Measurements from ENCODE around the gene CAVIN3. TPM values are rescaled to one million over a fixed set of nuclear protein-coding genes. Genes with fewer than 3 reads are reported as not detected.
A peak's percentile ranks its signal among the peaks of the same experiment; 100 is the strongest.

The CAVIN3 gene
- total RNA-seq, 1 donor from 2014 or later = 36.3 TPM

DNA sequence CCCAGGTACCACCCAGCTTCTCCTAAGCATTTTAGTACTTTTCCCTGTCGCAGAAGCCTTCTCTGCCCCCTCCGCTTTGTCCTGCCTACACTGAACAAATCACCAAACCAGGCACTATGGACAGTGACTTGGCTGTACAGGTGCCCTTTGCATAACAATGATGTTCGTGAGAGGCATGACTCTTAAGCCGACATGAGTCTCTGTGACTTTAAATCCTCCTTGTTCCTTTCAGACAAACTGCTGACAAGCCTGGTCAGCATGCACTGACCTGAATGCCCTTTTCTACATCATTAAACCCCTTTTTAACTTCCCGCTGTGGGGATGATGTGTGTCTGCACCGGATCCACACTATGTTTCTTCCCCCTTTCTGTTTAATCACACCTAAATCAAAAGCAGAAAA is 16.6 kb downstream of the CAVIN3 start:
- Histone ChIP-seq H3K4me1 (no peaks in the 10 kb centered on the region), H3K9me3 (no peaks in the 10 kb centered on the region), H3K36me3 (no peaks in the 10 kb centered on the region), H3K27ac (no peak overlapping the region), H3K4me3 (no peak overlapping the region), H3K27me3 (ENCODE audit: low read depth) (no peaks in the 10 kb centered on the region)
- ATAC-seq (no peak), DNase-seq (no peak)
- TF ChIP-seq, protein P1, sequence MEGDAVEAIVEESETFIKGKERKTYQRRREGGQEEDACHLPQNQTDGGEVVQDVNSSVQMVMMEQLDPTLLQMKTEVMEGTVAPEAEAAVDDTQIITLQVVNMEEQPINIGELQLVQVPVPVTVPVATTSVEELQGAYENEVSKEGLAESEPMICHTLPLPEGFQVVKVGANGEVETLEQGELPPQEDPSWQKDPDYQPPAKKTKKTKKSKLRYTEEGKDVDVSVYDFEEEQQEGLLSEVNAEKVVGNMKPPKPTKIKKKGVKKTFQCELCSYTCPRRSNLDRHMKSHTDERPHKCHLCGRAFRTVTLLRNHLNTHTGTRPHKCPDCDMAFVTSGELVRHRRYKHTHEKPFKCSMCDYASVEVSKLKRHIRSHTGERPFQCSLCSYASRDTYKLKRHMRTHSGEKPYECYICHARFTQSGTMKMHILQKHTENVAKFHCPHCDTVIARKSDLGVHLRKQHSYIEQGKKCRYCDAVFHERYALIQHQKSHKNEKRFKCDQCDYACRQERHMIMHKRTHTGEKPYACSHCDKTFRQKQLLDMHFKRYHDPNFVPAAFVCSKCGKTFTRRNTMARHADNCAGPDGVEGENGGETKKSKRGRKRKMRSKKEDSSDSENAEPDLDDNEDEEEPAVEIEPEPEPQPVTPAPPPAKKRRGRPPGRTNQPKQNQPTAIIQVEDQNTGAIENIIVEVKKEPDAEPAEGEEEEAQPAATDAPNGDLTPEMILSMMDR (IDR thresholded peaks at IDR 0.05) = no peak
- intact Hi-C loops (cut with DNase I) = no loop called here

DNA sequence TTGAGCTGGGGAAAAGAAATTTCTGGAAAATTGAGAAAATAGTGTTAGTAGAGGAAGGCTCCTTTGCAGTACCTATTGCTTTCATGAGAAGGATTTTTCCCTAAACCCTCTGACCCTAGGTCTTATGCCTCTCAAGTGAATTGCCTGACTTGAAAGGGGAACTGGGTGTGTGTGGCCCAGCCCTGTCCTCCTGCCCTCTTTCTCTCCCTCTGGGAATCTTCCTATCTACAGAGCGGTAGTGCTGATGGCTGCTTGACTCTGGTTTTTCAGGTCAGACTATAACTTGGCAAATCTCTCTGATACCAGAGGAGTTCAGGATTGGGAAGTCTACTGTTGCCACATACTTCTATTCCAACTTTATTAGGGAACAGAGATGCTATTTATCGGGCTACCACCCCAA is 19.2 kb downstream of the CAVIN3 start:
- no peaks in the 10 kb centered on the region for H3K9me3 ChIP-seq
- H3K36me3 ChIP-seq = no peaks in the 10 kb centered on the region
- H3K4me3 ChIP-seq = no peak overlapping the region
- no peak for ATAC-seq
- intact Hi-C loops (cut with DNase I) = no loop called here
- H3K4me1 ChIP-seq = no peaks in the 10 kb centered on the region
- no peak overlapping the region for H3K27ac ChIP-seq
- DNase-seq = no peak
- no peaks in the 10 kb centered on the region for H3K27me3 ChIP-seq (ENCODE audit: low read depth)
- TF ChIP-seq, protein P1 (IDR thresholded peaks at IDR 0.05) = no peak

DNA sequence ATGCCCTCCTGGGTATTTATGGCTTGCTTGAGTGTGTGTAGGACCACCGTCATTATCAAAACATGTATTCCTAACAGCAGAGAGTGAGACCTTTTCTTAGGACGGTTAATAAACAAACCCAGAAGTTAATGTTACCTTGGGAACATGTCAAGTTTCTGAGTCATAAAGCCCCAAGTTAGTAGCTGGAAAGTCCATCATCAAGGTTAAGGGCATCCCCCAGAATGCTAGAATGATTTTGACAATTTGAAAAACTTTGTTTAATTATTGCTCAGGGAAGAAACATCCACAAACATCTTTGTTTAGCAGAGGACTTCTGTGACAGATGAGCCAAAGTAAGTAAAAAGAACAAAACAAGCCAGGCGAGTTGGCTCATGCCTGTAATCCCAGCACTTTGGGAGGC is 20.0 kb downstream of the CAVIN3 start:
- no peak overlapping the region for H3K27ac ChIP-seq
- H3K27me3 ChIP-seq (ENCODE audit: low read depth) = no peaks in the 10 kb centered on the region
- TF ChIP-seq, protein P1 (IDR thresholded peaks at IDR 0.05) = no peak
- H3K36me3 ChIP-seq = no peaks in the 10 kb centered on the region
- ATAC-seq = no peak
- no peak overlapping the region for H3K4me3 ChIP-seq
- no peaks in the 10 kb centered on the region for H3K4me1 ChIP-seq
- H3K9me3 ChIP-seq = no peaks in the 10 kb centered on the region
- intact Hi-C loops (cut with DNase I) = no loop called here
- no peak for DNase-seq

DNA sequence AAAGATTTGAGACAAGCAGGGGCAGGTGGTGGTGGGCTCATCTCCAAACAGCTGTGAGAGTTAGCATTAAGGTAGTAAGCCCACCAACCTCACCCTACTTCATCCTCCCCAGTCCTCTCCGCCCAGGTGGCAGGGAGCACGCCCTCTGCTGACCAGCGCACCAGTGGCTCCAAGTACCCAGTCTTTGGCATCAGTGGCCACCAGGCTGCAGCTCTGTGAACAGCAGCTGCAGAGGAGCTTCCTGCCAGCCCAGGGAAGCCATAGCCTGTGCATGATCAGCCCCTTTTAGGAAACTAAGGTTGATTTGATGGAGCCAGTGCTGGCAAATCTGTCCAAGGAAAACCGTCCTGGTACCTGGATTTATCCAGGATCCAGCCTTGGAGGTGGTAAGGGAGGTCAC is 21.7 kb downstream of the CAVIN3 start:
- H3K9me3 ChIP-seq = no peaks in the 10 kb centered on the region
- intact Hi-C loops (cut with DNase I) = no loop called here
- H3K4me3 ChIP-seq = no peak overlapping the region
- H3K4me1 ChIP-seq = no peaks in the 10 kb centered on the region
- ATAC-seq (peak; percentile 56 to 61), DNase-seq (no peak)
- no peak overlapping the region for H3K27ac ChIP-seq
- TF ChIP-seq, protein P1 (IDR thresholded peaks at IDR 0.05) = peak; percentile 49
- H3K27me3 ChIP-seq (ENCODE audit: low read depth) = no peaks in the 10 kb centered on the region
- H3K36me3 ChIP-seq = no peaks in the 10 kb centered on the region

- no peak overlapping the region for H3K4me3 ChIP-seq
- TF ChIP-seq, protein P1 (IDR thresholded peaks at IDR 0.05) = peak; percentile 38
- H3K36me3 ChIP-seq = no peaks in the 10 kb centered on the region
- no peak overlapping the region for H3K27ac ChIP-seq
- H3K9me3 ChIP-seq = no peaks in the 10 kb centered on the region
- H3K4me1 ChIP-seq = no peaks in the 10 kb centered on the region
- peak in 1 of 2 donors; percentile 40 for ATAC-seq
- H3K27me3 ChIP-seq (ENCODE audit: low read depth) = no peaks in the 10 kb centered on the region
- intact Hi-C loops (cut with DNase I) = no loop called here
- no peak for DNase-seq
Observed at GRCh38 chr11:6297831-6298230, 22.5 kb downstream of the CAVIN3 start.

GRCh38 chr11:6285019-6285418 is 35.3 kb downstream of the CAVIN3 start:
- no peak overlapping the region for H3K27ac ChIP-seq
- H3K4me1 ChIP-seq = no peaks in the 10 kb centered on the region
- H3K27me3 ChIP-seq (ENCODE audit: low read depth) = no peaks in the 10 kb centered on the region
- TF ChIP-seq, protein P1 (IDR thresholded peaks at IDR 0.05) = no peak
- H3K9me3 ChIP-seq = no peaks in the 10 kb centered on the region
- intact Hi-C loops (cut with DNase I) = no loop called here
- ATAC-seq (no peak), DNase-seq (no peak)
- no peaks in the 10 kb centered on the region for H3K36me3 ChIP-seq
- H3K4me3 ChIP-seq = no peak overlapping the region

Measured in lower lobe of right lung (tissue), 2 donors.